Keratinocyte (primary cell): ENCODE results near the gene COL6A1. TPM values are rescaled to one million over a fixed set of nuclear protein-coding genes. Genes with fewer than 3 reads are reported as not detected.

ENCODE experiments used
- DNase-seq: peaks from one replicate; pipeline ENCODE4 v3.0.0-alpha.2; 2011; ENCODE audit warnings: low read depth, missing footprints, low spot score
- FAIRE-seq: peaks from 2 replicates; lab custom pipeline; 2011; peaks lifted over from hg19 to GRCh38; lab: Jason Lieb, UNC
- H2AFZ ChIP-seq: 2 replicates; pipeline ENCODE4 v1.6.0; 2012; ENCODE audit warnings: low read length, control low read depth, inconsistent platforms; ENCODE audit not compliant: control insufficient read depth
- H3K27ac ChIP-seq: 2 replicates; pipeline ENCODE4 v1.5.1; 2011; ENCODE audit warnings: low read length; ENCODE audit not compliant: control insufficient read depth, insufficient read depth
- H3K27me3 ChIP-seq: 3 replicates; pipeline ENCODE4 v1.6.0; 2011; ENCODE audit warnings: low read length; ENCODE audit not compliant: control insufficient read depth, insufficient read depth; ENCODE audit errors: extremely low read depth
- H3K36me3 ChIP-seq, 2 experiments: 2 replicates in 1 of 2; 3 replicates in 1 of 2; pipeline ENCODE4 v1.5.1; 2011; ENCODE audit warnings: low read length in 2 of 2, mild to moderate bottlenecking in 1 of 2; ENCODE audit not compliant: control insufficient read depth in 2 of 2, insufficient read depth in 2 of 2; ENCODE audit errors: extremely low read depth in 1 of 2
- H3K4me1 ChIP-seq: 3 replicates; pipeline ENCODE4 v1.5.1; 2011; ENCODE audit warnings: low read length; ENCODE audit not compliant: control insufficient read depth, insufficient read depth; ENCODE audit errors: extremely low read depth
- H3K4me2 ChIP-seq: 3 replicates; pipeline ENCODE4 v1.6.0; 2011; ENCODE audit warnings: low read depth, low read length; ENCODE audit not compliant: control insufficient read depth, insufficient read depth; ENCODE audit errors: extremely low read depth
- H3K4me3 ChIP-seq, 3 experiments: fragments of 200-600 bp in 1 of 3; sonication (generic) in 1 of 3; 2 replicates in 2 of 3; 3 replicates in 1 of 3; pipeline ENCODE4 v1.5.1; 2011 to 2016; ENCODE audit warnings: low read length in 3 of 3, mild to moderate bottlenecking in 3 of 3, control low read depth in 2 of 3, inconsistent platforms in 1 of 3, low read depth in 1 of 3, mixed read lengths in 1 of 3, mixed run types in 1 of 3, moderate library complexity in 1 of 3; ENCODE audit not compliant: control insufficient read depth in 2 of 3, insufficient read depth in 2 of 3; ENCODE audit errors: extremely low read depth in 1 of 3
- H3K79me2 ChIP-seq: 2 replicates; pipeline ENCODE4 v1.6.0; 2012; ENCODE audit warnings: low read length; ENCODE audit not compliant: control insufficient read depth, insufficient read depth
- H3K9ac ChIP-seq: 3 replicates; pipeline ENCODE4 v1.6.0; 2011; ENCODE audit warnings: low read length; ENCODE audit not compliant: control insufficient read depth, insufficient read depth; ENCODE audit errors: extremely low read depth
- H3K9me1 ChIP-seq: 3 replicates; pipeline ENCODE4 v1.6.0; 2011; ENCODE audit warnings: low read length; ENCODE audit not compliant: control insufficient read depth, insufficient read depth; ENCODE audit errors: extremely low read depth
- H3K9me3 ChIP-seq: 2 replicates; pipeline ENCODE4 v1.5.1; 2012; ENCODE audit warnings: low read depth, low read length; ENCODE audit not compliant: control insufficient read depth
- H4K20me1 ChIP-seq: 3 replicates; pipeline ENCODE4 v1.6.0; 2011; ENCODE audit warnings: low read length; ENCODE audit not compliant: control insufficient read depth, insufficient read depth; ENCODE audit errors: extremely low read depth
- CTCF ChIP-seq, 3 experiments: IDR thresholded peaks in 1 of 3; conservative IDR thresholded peaks in 1 of 3; optimal IDR thresholded peaks in 1 of 3; 2 replicates in 2 of 3; 3 replicates in 1 of 3; pipeline versions ENCODE3 to v1.5.1; 2011; ENCODE audit warnings: low read length in 3 of 3, mild to moderate bottlenecking in 3 of 3, moderate library complexity in 2 of 3, control low read depth in 1 of 3, inconsistent platforms in 1 of 3; ENCODE audit not compliant: insufficient read depth in 2 of 3; ENCODE audit errors: extremely low read depth in 1 of 3
- EZH2 ChIP-seq: IDR thresholded peaks from one replicate; pipeline ENCODE4 v1.6.1; 2012; ENCODE audit warnings: inconsistent platforms, mild to moderate bottlenecking, low read length, moderate library complexity
- dilution Hi-C: fragments of 300-500 bp; cut with MboI; formaldehyde crosslinking; loops from one replicate; pipeline ENCODE4 v1.7.0; 2020; ENCODE audit warnings: low sequenced_read_pairs; ENCODE audit not compliant: extremely low pct_ligation_motif_present
- polyA plus RNA-seq, 5 experiments: library from polyadenylated mRNA; depleted of rRNA in 3 of 5; stranded (reverse) in 3 of 5; stranded (forward) in 1 of 5; unstranded in 1 of 5; fragments of >200 nt; gene quantifications; 1 replicate in 1 of 5; 2 replicates in 3 of 5; 3 replicates in 1 of 5; pipeline versions ENCODE4 v1.2.1 to v1.2.3, GENCODE V29; 2011 to 2012; ENCODE audit warnings: missing spikeins in 2 of 5, low read depth in 1 of 5, low replicate concordance in 1 of 5

COL6A1 gene
- polyA plus RNA-seq, 1 donor (not counting 4 experiments of a cell fraction or from before 2014, with no cell fraction given) = 2.5 TPM

GRCh38 chr21:45942755-45943629 is 38.6 kb upstream of the COL6A1 start:
- no peak for TF ChIP-seq EZH2
- no peak for TF ChIP-seq CTCF (optimal IDR thresholded peaks at IDR 0.05 in 1 of 3, IDR thresholded peaks at IDR 0.05 in 1 of 3, conservative IDR thresholded peaks at IDR 0.05 in 1 of 3; ENCODE audit: extremely low read depth in 1 of 3, insufficient read depth in 2 of 3, low read length in 3 of 3)
- no peak overlapping the region for H3K27ac ChIP-seq
- no peak overlapping the region for H3K4me2 ChIP-seq
- no peaks in the 10 kb centered on the region for H3K4me1 ChIP-seq
- no peak overlapping the region for H3K9ac ChIP-seq
- H3K4me3 ChIP-seq = no peak overlapping the region
- H3K9me1 ChIP-seq = no peaks in the 10 kb centered on the region
- H3K9me3 ChIP-seq = no peaks in the 10 kb centered on the region
- dilution Hi-C loops = no loop called here
- no peak overlapping the region for H2AFZ ChIP-seq
- H3K27me3 ChIP-seq = peaks cover 5% of the 10 kb centered on the region
- no peaks in the 10 kb centered on the region for H3K36me3 ChIP-seq
- no peaks in the 10 kb centered on the region for H4K20me1 ChIP-seq
- no peaks in the 10 kb centered on the region for H3K79me2 ChIP-seq
- FAIRE-seq (no peak), DNase-seq (no peak)

- H3K27me3 ChIP-seq = peaks cover 14% of the 10 kb centered on the region
- no peak overlapping the region for H3K4me2 ChIP-seq
- FAIRE-seq (no peak), DNase-seq (no peak)
- no peaks in the 10 kb centered on the region for H3K9me1 ChIP-seq
- no peaks in the 10 kb centered on the region for H4K20me1 ChIP-seq
- no peak overlapping the region for H2AFZ ChIP-seq
- H3K9ac ChIP-seq = no peak overlapping the region
- no peak overlapping the region for H3K27ac ChIP-seq
- no peaks in the 10 kb centered on the region for H3K36me3 ChIP-seq
- no peaks in the 10 kb centered on the region for H3K79me2 ChIP-seq
- no peak overlapping the region for H3K4me3 ChIP-seq
- H3K4me1 ChIP-seq = no peaks in the 10 kb centered on the region
- H3K9me3 ChIP-seq = no peaks in the 10 kb centered on the region
- TF ChIP-seq EZH2 = no peak
- no peak for TF ChIP-seq CTCF (optimal IDR thresholded peaks at IDR 0.05 in 1 of 3, IDR thresholded peaks at IDR 0.05 in 1 of 3, conservative IDR thresholded peaks at IDR 0.05 in 1 of 3; ENCODE audit: extremely low read depth in 1 of 3, insufficient read depth in 2 of 3, low read length in 3 of 3)
- dilution Hi-C loops = no loop called here
These were observed 37.7 kb upstream of the COL6A1 start for GRCh38 chr21:45943630-45944540.
